ENCODE data around the gene GFY. TPM values are rescaled to one million over a fixed set of nuclear protein-coding genes. Genes with fewer than 3 reads are reported as not detected.

Gene GFY
- total and polyA plus RNA-seq, 10 of the 15 experiments (the other 5 are each of a cell fraction or from before 2014, with no cell fraction given) = 0.05 TPM; not detected in 9

DNA sequence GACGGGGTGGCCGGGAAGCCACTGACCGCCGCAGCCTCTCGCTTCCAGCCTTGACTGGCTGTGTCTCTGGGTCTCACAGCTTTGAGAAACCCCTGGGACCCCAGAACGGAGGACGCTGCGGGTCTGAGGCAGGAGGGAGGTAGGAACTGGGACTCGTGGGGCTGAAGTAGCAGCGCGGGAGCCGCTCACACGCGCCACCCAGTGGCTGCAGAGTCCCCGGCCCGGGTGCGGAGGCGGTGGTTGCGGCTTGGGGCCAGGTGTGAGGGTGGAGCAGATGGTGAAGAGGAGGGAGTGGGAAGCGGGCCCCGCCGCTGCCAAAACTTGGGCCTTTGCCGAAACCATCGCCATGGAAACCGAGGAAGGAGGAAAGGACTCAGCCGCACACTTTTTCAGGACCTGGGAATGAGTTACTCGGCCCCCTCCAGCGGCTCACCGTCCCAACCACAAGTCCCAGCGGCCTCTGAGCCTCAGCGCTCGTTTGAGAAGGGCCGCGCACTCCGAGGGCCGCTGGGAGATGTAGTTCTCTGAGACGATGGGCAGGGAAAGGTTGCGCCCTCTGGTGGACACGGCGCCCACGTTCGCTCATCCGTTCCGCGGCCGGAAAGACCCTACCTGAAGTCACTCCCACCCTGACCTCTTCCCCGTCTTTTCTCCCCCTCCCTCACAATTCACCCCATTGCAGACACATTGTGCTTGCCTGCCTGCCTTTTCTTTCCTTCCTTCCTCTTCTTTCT lies 18.3 kb downstream of the GFY start (continued):
- TF ChIP-seq IKZF2 (IDR thresholded peaks at IDR 0.05) = peak; percentile 65 to 73; a peak in 2 of 4 replicates
- TF ChIP-seq ESRRA (IDR thresholded peaks at IDR 0.05; ENCODE audit: low read length) = no peak
- TF ChIP-seq DPF2 (IDR thresholded peaks at IDR 0.05) = peak; percentile 94
- TF ChIP-seq CBFB (IDR thresholded peaks at IDR 0.05; ENCODE audit: low read depth) = peak; percentile 77; the same call in 1 of the 2 replicates
- TF ChIP-seq BCL11A (IDR thresholded peaks at IDR 0.05; ENCODE audit: low read depth, low read length) = no peak
- peak; percentile 51; the same call in 1 of the 2 replicates for TF ChIP-seq NR2C1 (IDR thresholded peaks at IDR 0.05)
- TF ChIP-seq, protein P1, sequence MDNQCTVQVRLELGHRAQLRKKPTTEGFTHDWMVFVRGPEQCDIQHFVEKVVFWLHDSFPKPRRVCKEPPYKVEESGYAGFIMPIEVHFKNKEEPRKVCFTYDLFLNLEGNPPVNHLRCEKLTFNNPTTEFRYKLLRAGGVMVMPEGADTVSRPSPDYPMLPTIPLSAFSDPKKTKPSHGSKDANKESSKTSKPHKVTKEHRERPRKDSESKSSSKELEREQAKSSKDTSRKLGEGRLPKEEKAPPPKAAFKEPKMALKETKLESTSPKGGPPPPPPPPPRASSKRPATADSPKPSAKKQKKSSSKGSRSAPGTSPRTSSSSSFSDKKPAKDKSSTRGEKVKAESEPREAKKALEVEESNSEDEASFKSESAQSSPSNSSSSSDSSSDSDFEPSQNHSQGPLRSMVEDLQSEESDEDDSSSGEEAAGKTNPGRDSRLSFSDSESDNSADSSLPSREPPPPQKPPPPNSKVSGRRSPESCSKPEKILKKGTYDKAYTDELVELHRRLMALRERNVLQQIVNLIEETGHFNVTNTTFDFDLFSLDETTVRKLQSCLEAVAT (IDR thresholded peaks at IDR 0.05) = peak; percentile 83
- peak; percentile 99 for TF ChIP-seq TCF3 (IDR thresholded peaks at IDR 0.05; ENCODE audit: borderline replicate concordance, insufficient read depth, low read depth, low read length)
- TF ChIP-seq NFYB (IDR thresholded peaks at IDR 0.05; ENCODE audit: insufficient read depth, low read depth, low read length) = no peak
- TF ChIP-seq, protein P2, sequence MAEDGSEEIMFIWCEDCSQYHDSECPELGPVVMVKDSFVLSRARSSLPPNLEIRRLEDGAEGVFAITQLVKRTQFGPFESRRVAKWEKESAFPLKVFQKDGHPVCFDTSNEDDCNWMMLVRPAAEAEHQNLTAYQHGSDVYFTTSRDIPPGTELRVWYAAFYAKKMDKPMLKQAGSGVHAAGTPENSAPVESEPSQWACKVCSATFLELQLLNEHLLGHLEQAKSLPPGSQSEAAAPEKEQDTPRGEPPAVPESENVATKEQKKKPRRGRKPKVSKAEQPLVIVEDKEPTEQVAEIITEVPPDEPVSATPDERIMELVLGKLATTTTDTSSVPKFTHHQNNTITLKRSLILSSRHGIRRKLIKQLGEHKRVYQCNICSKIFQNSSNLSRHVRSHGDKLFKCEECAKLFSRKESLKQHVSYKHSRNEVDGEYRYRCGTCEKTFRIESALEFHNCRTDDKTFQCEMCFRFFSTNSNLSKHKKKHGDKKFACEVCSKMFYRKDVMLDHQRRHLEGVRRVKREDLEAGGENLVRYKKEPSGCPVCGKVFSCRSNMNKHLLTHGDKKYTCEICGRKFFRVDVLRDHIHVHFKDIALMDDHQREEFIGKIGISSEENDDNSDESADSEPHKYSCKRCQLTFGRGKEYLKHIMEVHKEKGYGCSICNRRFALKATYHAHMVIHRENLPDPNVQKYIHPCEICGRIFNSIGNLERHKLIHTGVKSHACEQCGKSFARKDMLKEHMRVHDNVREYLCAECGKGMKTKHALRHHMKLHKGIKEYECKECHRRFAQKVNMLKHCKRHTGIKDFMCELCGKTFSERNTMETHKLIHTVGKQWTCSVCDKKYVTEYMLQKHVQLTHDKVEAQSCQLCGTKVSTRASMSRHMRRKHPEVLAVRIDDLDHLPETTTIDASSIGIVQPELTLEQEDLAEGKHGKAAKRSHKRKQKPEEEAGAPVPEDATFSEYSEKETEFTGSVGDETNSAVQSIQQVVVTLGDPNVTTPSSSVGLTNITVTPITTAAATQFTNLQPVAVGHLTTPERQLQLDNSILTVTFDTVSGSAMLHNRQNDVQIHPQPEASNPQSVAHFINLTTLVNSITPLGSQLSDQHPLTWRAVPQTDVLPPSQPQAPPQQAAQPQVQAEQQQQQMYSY (CRISPR knock-in tag; IDR thresholded peaks at IDR 0.05) = no peak
- peak; percentile 22 for TF ChIP-seq MXI1 (IDR thresholded peaks at IDR 0.05; ENCODE audit: low read depth, low read length)
- TF ChIP-seq KLF5 (IDR thresholded peaks at IDR 0.05; ENCODE audit: partially characterized antibody) = no peak
- TF ChIP-seq, protein P3, sequence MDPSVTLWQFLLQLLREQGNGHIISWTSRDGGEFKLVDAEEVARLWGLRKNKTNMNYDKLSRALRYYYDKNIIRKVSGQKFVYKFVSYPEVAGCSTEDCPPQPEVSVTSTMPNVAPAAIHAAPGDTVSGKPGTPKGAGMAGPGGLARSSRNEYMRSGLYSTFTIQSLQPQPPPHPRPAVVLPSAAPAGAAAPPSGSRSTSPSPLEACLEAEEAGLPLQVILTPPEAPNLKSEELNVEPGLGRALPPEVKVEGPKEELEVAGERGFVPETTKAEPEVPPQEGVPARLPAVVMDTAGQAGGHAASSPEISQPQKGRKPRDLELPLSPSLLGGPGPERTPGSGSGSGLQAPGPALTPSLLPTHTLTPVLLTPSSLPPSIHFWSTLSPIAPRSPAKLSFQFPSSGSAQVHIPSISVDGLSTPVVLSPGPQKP (IDR thresholded peaks at IDR 0.05; ENCODE audit: low read depth, low read length) = peak; percentile 41; the same call in 1 of the 2 replicates
- TF ChIP-seq WRNIP1 (IDR thresholded peaks at IDR 0.05; ENCODE audit: borderline replicate concordance, low read depth, low read length) = no peak
- TF ChIP-seq TCF12 (IDR thresholded peaks at IDR 0.05; ENCODE audit: low read depth, low read length) = peak; percentile 95
- TF ChIP-seq, protein P4, sequence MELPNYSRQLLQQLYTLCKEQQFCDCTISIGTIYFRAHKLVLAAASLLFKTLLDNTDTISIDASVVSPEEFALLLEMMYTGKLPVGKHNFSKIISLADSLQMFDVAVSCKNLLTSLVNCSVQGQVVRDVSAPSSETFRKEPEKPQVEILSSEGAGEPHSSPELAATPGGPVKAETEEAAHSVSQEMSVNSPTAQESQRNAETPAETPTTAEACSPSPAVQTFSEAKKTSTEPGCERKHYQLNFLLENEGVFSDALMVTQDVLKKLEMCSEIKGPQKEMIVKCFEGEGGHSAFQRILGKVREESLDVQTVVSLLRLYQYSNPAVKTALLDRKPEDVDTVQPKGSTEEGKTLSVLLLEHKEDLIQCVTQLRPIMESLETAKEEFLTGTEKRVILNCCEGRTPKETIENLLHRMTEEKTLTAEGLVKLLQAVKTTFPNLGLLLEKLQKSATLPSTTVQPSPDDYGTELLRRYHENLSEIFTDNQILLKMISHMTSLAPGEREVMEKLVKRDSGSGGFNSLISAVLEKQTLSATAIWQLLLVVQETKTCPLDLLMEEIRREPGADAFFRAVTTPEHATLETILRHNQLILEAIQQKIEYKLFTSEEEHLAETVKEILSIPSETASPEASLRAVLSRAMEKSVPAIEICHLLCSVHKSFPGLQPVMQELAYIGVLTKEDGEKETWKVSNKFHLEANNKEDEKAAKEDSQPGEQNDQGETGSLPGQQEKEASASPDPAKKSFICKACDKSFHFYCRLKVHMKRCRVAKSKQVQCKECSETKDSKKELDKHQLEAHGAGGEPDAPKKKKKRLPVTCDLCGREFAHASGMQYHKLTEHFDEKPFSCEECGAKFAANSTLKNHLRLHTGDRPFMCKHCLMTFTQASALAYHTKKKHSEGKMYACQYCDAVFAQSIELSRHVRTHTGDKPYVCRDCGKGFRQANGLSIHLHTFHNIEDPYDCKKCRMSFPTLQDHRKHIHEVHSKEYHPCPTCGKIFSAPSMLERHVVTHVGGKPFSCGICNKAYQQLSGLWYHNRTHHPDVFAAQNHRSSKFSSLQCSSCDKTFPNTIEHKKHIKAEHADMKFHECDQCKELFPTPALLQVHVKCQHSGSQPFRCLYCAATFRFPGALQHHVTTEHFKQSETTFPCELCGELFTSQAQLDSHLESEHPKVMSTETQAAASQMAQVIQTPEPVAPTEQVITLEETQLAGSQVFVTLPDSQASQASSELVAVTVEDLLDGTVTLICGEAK (IDR thresholded peaks at IDR 0.05; ENCODE audit: borderline replicate concordance) = peak; percentile 46; the same call in 1 of the 2 replicates
- TF ChIP-seq, protein P5, sequence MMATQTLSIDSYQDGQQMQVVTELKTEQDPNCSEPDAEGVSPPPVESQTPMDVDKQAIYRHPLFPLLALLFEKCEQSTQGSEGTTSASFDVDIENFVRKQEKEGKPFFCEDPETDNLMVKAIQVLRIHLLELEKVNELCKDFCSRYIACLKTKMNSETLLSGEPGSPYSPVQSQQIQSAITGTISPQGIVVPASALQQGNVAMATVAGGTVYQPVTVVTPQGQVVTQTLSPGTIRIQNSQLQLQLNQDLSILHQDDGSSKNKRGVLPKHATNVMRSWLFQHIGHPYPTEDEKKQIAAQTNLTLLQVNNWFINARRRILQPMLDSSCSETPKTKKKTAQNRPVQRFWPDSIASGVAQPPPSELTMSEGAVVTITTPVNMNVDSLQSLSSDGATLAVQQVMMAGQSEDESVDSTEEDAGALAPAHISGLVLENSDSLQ (IDR thresholded peaks at IDR 0.05) = 0 out of 2 replicates have a peak, but pooled peaks have one; percentile 19
- TF ChIP-seq NR2C2 (IDR thresholded peaks at IDR 0.05; ENCODE audit: borderline replicate concordance, control insufficient read depth, insufficient read length, low read depth) = no peak

Data from GM12878 (cell line).